ENCODE measurements around the gene KIF13A. TPM values are rescaled to one million over a fixed set of nuclear protein-coding genes. Genes with fewer than 3 reads are reported as not detected.
A peak's percentile ranks its signal among the peaks of the same experiment; 100 is the strongest.

The KIF13A gene
- total and polyA plus RNA-seq, 9 of the 15 experiments (the other 6 are each of a cell fraction or from before 2014, with no cell fraction given) = 3.6 to 44.3 (median 29.7) TPM

DNA sequence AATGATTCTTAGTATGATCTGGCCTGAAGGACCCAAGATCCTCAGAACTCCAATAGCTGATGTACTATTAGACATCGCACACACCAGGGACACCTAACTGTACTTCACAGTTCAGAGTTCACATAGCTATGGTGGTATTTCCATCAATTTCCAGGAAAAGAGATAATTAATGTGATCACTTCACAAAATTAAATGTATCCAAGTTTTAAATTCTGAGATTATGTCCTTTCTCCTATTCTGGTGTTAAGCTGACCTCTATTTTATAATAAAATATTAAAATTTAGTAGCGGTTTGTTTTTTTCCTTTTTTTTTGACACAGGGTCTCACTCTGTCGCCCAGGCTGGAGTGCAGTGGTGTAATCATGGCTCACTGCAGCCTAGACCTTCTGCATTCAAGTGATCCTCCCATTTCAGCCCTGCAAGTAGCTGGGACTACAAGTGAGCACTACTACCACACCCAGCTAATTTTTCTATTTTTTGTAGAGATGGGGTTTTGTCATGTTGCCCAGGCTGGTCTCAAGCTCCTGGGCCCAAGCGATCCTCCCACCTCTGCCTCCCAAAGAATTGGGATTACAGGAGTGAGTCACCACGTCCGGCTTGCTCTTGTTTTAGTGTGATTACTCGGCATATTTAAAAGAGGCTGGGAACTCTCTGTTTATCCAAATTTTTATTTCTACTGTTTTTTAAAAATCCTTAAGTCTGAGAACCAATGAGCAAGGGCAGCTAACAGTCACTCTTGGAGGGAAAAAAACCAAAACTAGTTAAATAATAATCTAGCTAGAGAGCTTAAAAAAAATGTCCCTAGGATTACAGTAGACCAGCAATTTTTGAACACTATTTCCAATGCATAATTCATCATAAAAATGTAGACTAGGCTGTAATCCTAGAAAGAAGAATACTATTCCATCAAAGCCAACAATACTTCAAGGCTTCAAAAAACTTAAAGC, 16.0 kb downstream of the KIF13A start (continued):
- no peak for TF ChIP-seq HNRNPH1 (optimal IDR thresholded peaks at IDR 0.05; ENCODE audit: low read depth, low read length)
- TF ChIP-seq ZNF766 (CRISPR knock-in tag; conservative IDR thresholded peaks at IDR 0.05) = peak; percentile 37; the same call in 1 of the 2 replicates
- no peak for TF ChIP-seq BDP1 (IDR thresholded peaks at IDR 0.05; ENCODE audit: insufficient read depth, insufficient read length)
- peak; percentile 62 for TF ChIP-seq NUFIP1 (IDR thresholded peaks at IDR 0.05; ENCODE audit: partially characterized antibody)
- no peak for TF ChIP-seq HOXB6 (CRISPR knock-in tag; IDR thresholded peaks at IDR 0.05; ENCODE audit: borderline replicate concordance)
- TF ChIP-seq ZNF347 (CRISPR knock-in tag; IDR thresholded peaks at IDR 0.05; ENCODE audit: low read depth) = no peak
- TF ChIP-seq SMARCA5 (IDR thresholded peaks at IDR 0.05) = no peak
- TF ChIP-seq U2AF1 (optimal IDR thresholded peaks at IDR 0.05; ENCODE audit: low read depth, low read length) = no peak
- no peak for TF ChIP-seq NCOA2 (IDR thresholded peaks at IDR 0.05; ENCODE audit: partially characterized antibody in 2 of 2)
- no peak for TF ChIP-seq TAF7 (tag; IDR thresholded peaks at IDR 0.05)
- TF ChIP-seq TOE1 (IDR thresholded peaks at IDR 0.05; ENCODE audit: borderline replicate concordance) = no peak
- TF ChIP-seq TOE1 (CRISPR knock-in tag; IDR thresholded peaks at IDR 0.05; ENCODE audit: borderline replicate concordance, low read depth) = no peak
- TF ChIP-seq CBFB (CRISPR knock-in tag; IDR thresholded peaks at IDR 0.05) = no peak
- TF ChIP-seq XRCC4 (IDR thresholded peaks at IDR 0.05; ENCODE audit: extremely low read depth, insufficient read depth, insufficient read length) = no peak
- no peak for TF ChIP-seq TBL1XR1 (IDR thresholded peaks at IDR 0.05; ENCODE audit: low read length in 2 of 2)
- 0 out of 2 replicates have a peak, but pooled peaks have one; percentile 17 for TF ChIP-seq GABPA (tag; conservative IDR thresholded peaks at IDR 0.05; ENCODE audit: low read depth)
- TF ChIP-seq MIER1 (IDR thresholded peaks at IDR 0.05; ENCODE audit: low read depth) = no peak
- no peak for TF ChIP-seq ZNF586 (CRISPR knock-in tag; conservative IDR thresholded peaks at IDR 0.05)
- no peak for TF ChIP-seq HIVEP1 (CRISPR knock-in tag; IDR thresholded peaks at IDR 0.05)
- TF ChIP-seq RUNX1 (IDR thresholded peaks at IDR 0.05; ENCODE audit: low read depth) = no peak
- no peak for TF ChIP-seq EWSR1 (IDR thresholded peaks at IDR 0.05; ENCODE audit: borderline replicate concordance, low read depth, partially characterized antibody)
- no peak for TF ChIP-seq TFAM (CRISPR knock-in tag; conservative IDR thresholded peaks at IDR 0.05)
- TF ChIP-seq NFE2L1 (tag; IDR thresholded peaks at IDR 0.05; ENCODE audit: borderline replicate concordance, low read depth) = no peak
- no peak for TF ChIP-seq GMEB1 (CRISPR knock-in tag; IDR thresholded peaks at IDR 0.05)
- TF ChIP-seq KDM4B (IDR thresholded peaks at IDR 0.05; ENCODE audit: borderline replicate concordance in 2 of 2, low read depth in 1 of 2) = no peak
- TF ChIP-seq, protein P1, sequence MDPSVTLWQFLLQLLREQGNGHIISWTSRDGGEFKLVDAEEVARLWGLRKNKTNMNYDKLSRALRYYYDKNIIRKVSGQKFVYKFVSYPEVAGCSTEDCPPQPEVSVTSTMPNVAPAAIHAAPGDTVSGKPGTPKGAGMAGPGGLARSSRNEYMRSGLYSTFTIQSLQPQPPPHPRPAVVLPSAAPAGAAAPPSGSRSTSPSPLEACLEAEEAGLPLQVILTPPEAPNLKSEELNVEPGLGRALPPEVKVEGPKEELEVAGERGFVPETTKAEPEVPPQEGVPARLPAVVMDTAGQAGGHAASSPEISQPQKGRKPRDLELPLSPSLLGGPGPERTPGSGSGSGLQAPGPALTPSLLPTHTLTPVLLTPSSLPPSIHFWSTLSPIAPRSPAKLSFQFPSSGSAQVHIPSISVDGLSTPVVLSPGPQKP (CRISPR knock-in tag; IDR thresholded peaks at IDR 0.05) = no peak
- peak; percentile 67 for TF ChIP-seq GATAD2A (IDR thresholded peaks at IDR 0.05)
- no peak for TF ChIP-seq L3MBTL2 (IDR thresholded peaks at IDR 0.05)
